Spleen (tissue), 7 donors: ENCODE measurements around the gene ERGIC1.

Source experiments
- POLR2A ChIP-seq, 3 donors: fragments of 450-650 bp; IDR thresholded peaks; one replicate each; pipeline ENCODE4 v1.5.1; 2017; ENCODE audit warnings: antibody characterized with exemption in 3 of 3, mild to moderate bottlenecking in 1 of 3
- POLR2AphosphoS5 ChIP-seq, 3 donors: sonication (generic); formaldehyde crosslinking; IDR thresholded peaks; one replicate each; pipeline ENCODE4 v1.5.1; 2017; ENCODE audit warnings: antibody characterized with exemption in 3 of 3
- TF ChIP-seq, protein P1 (sequence below), 11 experiments: fragments of 200-600 bp in 7 of 11; fragments of 450-650 bp in 4 of 11; sonication (generic) in 4 of 11; IDR thresholded peaks in 8 of 11; conservative IDR thresholded peaks in 3 of 11; 1 replicate in 7 of 11; 2 replicates in 4 of 11; pipeline versions ENCODE4 v1.4.0 to v1.8.0; 2016 to 2021; ENCODE audit warnings: antibody characterized with exemption in 11 of 11, inconsistent platforms in 4 of 11, mild to moderate bottlenecking in 1 of 11
- donor health status: DM: no; HTN: no; CAD: no; lungs with moderate emphysema.
- donor health status: DM: no; HTN: no; CAD: no.
- donor health status: DM: no; HTN: no; CAD: no.

DNA sequence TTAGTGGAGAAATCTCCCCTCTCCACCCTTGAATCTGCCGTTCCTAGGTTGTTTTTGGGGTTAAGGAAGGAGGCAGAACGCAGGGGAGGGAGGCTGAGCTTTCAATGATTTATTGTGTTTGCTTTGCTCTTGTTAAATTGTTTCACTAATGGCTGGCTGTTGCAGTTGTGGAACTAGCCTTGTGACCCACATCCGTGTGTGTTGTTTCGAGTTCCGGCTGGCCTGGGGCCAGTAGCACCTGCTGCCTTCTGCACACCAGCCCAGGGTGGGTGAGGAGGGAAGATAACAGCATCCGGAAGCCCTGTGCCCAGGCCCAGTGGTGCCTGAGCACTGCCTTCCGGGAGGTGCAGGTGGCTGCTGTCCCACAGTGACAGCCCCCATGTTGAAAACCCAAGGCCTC, 3.6 kb downstream of the ERGIC1 start:
- TF ChIP-seq, protein P1, sequence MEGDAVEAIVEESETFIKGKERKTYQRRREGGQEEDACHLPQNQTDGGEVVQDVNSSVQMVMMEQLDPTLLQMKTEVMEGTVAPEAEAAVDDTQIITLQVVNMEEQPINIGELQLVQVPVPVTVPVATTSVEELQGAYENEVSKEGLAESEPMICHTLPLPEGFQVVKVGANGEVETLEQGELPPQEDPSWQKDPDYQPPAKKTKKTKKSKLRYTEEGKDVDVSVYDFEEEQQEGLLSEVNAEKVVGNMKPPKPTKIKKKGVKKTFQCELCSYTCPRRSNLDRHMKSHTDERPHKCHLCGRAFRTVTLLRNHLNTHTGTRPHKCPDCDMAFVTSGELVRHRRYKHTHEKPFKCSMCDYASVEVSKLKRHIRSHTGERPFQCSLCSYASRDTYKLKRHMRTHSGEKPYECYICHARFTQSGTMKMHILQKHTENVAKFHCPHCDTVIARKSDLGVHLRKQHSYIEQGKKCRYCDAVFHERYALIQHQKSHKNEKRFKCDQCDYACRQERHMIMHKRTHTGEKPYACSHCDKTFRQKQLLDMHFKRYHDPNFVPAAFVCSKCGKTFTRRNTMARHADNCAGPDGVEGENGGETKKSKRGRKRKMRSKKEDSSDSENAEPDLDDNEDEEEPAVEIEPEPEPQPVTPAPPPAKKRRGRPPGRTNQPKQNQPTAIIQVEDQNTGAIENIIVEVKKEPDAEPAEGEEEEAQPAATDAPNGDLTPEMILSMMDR (IDR thresholded peaks at IDR 0.05 in 8 of 11, conservative IDR thresholded peaks at IDR 0.05 in 3 of 11): no peak
- TF ChIP-seq POLR2A (IDR thresholded peaks at IDR 0.05): peak in 2 of 3 donors; percentile 10 to 15
- TF ChIP-seq POLR2AphosphoS5 (IDR thresholded peaks at IDR 0.05): peak; percentile 91 to 97 (median 94)
